C1 segment of cervical spinal cord (tissue), 14 donors: ENCODE data around the gene CBFA2T3.

ENCODE experiments used
- DNase-seq, 14 donors: peaks; one replicate each; lab custom pipeline; 2025; lab: John Stamatoyannopoulos, UW

Gene CBFA2T3

DNA sequence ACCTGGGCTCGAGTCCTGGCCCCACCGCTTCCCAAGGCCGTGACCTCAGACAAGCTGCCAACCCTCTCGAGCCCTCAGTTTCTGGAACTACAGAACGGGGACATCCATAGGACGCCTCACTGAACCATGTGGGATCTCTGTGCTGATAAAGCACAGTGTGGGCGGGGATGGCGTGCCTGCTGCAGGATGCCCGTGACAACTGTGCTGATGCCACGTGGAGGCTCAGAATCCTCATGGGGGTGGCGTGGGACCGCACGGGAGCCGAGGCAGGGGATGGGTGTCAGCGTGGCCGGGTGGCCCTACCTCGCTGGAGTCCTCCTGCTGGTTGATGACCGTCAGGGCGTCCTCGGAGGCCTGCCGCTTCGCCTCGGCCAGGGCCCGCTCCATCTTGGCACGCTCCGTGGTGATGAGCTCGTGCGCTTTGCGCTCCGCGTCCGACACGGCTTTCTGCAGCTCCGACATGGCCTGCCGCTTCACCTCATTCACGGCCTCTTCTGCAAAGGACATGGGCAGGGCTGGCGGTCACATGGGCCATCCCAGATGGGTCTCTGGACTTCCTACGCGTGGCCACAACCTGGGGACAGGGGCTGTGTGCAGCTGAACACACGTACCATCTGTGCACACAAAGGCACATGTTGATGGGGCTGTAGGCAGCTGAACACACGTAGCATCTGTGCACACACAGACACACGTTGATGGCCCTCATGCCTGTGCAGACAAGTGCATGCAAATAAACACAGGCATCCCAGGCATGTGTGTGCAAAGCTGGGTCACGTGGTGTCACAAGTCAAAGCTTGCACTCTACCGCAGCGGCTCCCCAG, 97.8 kb downstream of the CBFA2T3 start:
- DNase-seq: no peak

DNA sequence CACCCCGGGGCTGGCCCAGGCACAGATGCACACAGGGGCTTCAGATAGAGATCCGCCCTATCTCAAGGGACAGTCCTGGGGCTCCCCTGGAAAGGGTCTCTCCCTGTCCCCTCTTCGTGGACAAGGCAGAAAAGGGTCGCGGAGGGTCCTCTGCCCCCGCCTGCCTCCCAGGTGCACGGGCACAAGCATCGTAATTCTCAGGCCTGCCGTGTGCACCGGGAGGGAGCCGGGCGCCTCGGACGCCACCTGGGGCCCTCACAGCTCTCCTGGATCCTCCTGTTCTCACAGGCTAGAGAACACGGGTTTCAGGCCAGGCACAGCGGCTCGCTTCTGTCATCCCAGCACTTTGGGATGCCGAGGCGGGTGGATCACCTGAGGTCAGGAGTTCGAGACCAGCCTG, 98.7 kb downstream of the CBFA2T3 start:
- DNase-seq: no peak

DNA sequence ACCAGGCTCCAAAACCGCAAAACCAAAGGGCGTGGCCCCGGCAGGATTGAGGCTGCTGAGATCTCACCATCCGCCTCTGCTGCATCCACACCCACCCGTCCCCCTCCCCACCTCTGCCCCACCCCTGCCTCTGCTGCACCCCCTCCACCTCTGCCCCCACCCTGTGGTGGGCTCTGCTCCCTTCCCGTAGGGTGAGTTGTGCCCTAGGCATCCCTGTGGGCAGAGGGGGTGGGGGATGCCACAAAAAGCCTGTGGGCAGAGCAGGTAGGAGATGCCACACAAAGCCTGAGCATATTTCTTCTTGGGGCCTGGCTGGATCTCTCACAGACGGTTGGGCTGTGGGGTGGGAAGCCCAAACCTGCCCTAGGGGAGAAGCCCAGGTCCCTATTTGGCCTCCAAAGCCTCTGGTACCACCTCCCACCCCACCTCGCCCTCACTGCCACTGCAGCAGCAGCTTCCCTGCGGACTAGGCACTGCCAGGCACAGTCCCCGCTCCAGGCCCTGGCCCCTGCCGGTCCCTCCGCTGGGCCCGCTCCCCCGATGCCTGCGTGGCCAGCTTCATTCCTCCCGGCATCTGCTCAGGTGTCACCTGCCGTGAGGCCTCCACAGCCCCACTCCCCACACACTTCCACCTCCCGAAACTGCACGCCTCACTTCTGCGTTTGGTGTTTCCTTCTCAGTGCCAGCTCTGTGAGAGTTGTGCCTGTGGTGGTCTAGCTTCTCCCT, 99.3 kb downstream of the CBFA2T3 start:
- no peak for DNase-seq

GRCh38 chr16:88876942-88877526, 100.0 kb downstream of the CBFA2T3 start:
- no peak for DNase-seq

DNA sequence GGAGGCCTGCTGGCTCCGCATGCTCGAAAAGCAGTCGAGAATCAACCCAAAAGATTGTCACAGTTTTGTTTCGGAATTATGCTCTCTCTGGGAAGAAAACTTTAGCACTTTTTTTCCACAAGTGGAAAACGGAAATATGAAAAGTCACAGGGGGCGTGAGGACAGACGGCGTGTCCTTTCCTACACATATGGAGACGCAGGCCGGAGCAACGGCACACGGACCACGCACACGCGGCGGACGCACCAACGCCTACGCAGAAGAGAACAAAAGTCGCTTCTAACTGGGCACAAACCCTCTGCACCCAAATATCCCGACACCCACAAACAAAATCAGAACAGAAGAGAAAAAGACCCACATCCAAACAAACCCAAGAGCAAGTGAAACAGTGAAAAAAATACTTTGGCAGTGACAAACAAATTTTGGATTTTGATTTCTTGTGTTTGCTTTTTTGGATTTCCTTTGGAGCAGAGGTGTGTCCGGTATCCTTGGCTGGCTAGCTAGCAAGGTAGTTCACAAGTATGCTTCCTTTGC, 101.2 kb downstream of the CBFA2T3 start:
- no peak for DNase-seq

GRCh38 chr16:88874938-88875599, 101.9 kb downstream of the CBFA2T3 start:
- DNase-seq: no peak

DNA sequence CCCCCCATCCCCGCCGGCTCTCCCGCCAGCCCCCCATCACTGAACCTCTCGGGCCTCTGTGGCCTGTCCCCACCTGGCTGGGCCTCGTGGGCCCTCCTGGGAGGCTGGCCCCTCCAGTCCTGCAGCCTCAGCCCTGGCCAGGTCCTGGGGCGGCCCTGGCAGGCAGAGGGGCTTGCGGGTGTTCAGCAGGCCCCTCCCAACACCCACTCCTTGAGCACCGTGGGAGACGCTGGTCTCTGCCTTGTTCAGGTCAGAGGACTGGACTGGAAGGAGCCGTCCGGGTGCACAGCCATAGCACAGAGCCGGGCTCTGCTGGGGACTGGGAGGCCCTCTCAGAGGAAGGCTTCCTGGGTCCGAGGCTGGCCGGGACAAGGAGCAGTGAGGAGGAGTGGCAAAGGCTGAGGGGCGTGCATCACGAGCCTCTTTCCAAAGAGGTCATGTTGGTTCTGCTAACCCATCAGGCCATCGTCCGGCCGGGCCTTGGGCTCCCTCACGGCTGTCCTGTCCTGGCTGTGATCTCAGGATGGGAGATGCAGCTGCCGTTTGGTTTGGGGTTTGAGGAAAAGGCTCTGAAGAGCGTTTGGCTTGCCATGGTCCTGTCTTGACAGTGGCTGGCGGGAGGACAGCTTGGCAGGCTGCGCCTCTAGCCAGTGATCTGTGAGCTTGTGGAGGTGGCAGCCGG, 104.2 kb downstream of the CBFA2T3 start:
- peak in 1 of 14 donors; percentile 52 for DNase-seq

DNA sequence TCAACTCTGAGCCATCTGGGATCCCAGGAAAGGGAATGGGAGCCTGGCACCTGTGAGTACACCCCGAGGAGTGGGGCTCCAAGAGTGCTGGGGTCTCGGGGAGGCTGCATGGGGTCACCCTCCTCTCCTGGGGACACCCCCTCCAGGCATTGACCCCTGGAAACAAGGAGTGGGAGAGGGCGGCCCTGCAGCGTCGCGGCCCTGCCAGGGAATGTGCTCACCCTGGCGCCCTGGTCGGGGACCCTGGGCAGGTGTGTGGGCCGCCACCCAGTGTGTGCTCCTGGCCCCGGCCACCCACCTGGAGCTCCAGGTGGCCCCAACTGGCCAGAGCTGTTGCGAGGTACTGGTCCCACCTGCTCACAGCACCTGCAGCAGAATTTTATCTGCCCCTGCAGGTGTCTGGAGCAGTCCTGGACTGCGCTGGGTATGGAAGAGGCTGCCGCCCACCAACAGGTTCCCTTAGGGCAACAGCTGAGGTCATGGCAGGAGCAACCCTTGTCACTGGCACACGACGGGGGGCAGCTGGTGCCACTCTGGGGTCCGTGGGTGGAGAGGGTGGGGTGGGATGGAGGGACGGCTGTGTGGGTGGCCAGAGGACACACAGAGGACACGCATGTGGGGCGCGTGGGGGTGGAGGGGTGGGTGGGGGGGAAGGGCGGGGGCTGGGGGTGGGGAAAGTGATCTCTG, 105.1 kb downstream of the CBFA2T3 start:
- DNase-seq: no peak

GRCh38 chr16:88871349-88871702, 105.7 kb downstream of the CBFA2T3 start:
- no peak for DNase-seq

DNA sequence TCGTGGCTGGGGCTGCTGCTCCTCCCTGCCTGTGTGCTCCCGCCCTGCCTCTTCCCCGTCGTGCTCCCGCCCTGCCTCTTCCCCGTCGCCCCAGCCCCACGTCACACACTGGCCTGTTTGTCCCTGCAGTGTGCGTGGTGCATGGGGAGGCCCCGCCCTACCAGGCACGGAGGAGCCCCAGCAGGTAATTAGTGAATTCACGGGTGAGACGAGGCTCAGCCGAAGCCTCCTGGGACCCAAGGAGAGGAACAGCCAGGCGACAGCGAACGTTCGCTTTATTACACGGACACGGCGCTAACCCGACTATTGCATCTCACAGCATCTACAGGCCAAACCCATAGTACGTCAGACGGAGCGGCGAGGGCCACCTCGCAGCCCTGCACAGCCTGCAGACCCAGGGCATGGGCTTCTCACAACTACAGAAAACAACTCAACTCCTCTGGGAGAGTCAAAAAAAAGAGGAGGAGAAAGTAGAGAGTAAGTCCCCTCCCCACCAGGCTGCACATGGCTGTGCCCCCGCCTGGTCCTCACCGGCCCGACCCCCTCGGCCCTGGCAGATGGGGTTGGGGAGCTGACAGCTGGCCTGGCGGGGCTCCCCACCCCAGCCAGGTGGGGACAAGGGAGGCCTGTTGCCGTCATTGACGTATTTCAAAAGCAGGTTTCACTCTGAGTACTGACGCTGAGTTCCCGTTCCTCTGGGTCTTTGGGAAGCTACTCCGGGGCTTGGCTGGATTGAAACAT, 106.2 kb downstream of the CBFA2T3 start:
- no peak for DNase-seq

- DNase-seq: peak in 1 of 14 donors; percentile 61
These were observed 107.4 kb downstream of the CBFA2T3 start for GRCh38 chr16:88869673-88869980.

DNA sequence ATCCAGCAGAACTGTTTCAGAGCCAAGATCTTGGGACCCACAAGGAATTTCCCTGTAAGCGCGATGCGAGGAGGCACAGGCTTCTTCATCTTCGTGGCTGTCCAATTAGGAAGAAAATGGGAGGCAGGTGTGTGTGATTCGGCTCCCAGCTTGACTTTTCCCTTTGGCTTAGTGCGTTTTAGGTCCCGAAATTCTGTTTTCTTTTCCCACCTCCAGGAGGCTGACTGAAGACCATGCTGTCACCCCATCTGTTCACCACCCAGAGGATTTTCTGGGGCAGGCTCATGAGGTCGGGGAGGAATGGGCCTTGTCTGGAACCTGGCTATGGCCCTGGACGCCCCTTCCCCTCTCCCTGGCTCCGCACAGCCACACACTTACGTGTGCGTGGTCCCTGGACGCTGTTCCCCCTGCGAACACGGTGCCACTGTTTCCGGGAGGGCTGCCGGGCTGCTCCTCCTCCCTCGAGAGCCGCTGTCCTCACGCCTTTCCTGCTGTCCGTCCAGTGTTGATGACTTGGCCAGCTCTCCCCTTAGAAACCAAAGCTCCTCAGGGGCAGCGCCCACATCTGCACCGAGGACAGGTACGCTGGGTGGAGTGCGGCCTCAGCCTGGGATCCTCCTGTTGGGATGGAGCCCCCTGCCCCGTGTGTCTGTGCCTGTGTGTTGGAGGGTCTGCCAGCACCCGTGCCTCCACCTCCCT, 107.9 kb downstream of the CBFA2T3 start:
- DNase-seq: peak in 1 of 14 donors; percentile 80

GRCh38 chr16:88867581-88868246, 109.3 kb downstream of the CBFA2T3 start:
- DNase-seq: no peak

- no peak for DNase-seq
These were observed 110.7 kb downstream of the CBFA2T3 start, which contains the start of gene PABPN1L for GRCh38 chr16:88866151-88866920. Gene PABPN1L, minus strand, starts transcription at chr16:88866660. Its CDS starts 54 bp downstream, at chr16:88866606.

- DNase-seq: no peak
These were observed 111.3 kb downstream of the CBFA2T3 start for GRCh38 chr16:88865742-88866141.

DNA sequence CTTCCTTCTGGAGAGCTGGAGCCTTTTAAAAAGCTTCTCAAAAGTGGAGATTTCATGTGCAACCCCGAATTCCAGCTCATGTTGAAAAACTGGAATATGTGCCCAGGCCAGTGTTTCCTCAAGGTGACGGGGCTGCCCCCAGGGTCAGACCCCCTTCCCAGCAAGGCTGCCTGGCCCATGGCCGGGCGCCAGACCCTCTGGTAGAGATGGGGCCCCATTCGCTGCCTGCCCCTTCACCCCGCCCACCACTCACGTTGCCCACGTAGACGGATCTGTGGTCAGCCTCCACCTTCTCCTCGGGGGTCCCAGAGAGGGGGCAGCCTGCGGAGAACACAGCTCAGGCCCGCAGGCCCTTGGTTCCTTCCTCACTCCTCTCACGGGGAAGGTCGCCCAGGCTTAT, 111.7 kb downstream of the CBFA2T3 start:
- DNase-seq: no peak

GRCh38 chr16:88864521-88864920, 112.5 kb downstream of the CBFA2T3 start:
- no peak for DNase-seq

DNA sequence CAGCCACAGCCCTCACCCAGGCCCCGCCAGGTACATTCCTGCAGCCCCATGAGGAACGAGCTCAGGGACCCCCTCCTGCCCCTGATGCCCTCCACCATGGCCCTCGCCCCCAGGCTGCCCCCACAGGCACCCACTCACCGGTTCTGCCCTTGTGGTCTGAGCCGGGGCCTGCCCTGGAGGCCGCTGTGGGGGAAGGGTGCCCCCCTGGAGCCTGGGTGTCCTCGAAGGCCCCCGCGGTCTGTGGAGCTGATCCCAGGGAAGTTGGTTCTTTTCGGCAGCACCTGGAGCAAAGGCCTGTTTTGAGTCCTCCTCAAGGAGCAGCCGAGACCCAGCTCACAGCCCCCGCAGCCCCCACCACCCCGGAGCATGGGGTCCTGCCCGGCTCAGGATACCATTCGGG, 112.9 kb downstream of the CBFA2T3 start:
- DNase-seq: no peak
